NCI-H1417 treated with DMSO at 0.1 percent for 48 hours (cell line): ENCODE results near the gene CHST2.

Experiments used
- DNase-seq: peaks from one replicate; lab custom pipeline; 2025; lab: John Stamatoyannopoulos, UW

CHST2 gene

DNA sequence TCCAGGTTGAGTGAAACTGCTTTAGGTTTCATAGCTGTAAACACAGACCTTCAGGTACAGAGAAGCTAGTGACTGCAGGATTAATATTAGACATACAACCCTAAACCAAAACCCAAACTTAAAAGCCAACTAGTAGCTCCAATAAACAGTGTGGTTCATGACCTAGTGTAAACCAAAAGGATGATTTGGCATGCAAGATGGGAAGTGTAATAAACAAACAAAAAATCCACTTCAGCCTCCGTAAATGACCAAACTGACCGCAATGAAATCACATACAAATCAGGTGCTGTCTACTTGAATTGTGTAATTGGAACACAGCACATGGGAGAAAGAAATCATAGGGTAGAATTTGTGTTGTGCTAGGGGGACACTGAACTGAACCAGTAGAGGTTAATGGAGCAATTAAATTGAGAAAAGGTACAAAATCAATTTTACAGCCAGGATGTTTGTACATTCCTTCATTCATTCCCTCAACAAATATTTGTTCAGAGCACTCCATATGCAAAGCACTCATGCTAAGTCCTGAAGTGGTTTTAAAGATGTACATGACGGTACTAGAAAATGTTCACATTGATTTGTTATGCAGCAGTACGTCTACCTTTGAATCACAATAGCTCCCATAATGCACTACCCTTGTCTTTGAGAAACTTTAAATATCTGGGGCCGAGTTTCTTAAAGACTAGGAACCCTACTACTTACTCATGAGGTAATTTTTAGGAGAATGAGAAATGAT is 21.4 kb upstream of the CHST2 start:
- DNase-seq, result no peak

- DNase-seq, result no peak
Observed at GRCh38 chr3:143099210-143099609, 20.4 kb upstream of the CHST2 start.

DNA sequence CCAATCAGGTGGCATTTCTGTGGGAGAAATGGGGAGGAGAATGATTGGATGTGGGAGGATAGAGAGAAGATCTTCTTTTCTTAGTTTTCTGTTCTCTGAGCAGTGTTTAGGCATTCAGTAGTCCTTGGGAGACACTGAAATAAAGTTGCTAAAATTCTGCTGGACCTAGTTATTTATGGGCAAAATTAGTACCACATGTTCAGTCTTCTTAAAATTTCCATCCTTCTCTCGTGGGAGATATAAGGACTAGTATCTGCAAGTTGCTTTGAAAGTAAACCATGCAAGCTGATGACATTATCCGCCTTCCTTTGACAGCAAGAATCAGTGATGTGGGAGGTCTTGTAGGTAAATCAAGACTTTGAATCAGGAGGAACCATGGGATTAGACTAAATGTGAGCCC is 19.9 kb upstream of the CHST2 start:
- no peak for DNase-seq

DNA sequence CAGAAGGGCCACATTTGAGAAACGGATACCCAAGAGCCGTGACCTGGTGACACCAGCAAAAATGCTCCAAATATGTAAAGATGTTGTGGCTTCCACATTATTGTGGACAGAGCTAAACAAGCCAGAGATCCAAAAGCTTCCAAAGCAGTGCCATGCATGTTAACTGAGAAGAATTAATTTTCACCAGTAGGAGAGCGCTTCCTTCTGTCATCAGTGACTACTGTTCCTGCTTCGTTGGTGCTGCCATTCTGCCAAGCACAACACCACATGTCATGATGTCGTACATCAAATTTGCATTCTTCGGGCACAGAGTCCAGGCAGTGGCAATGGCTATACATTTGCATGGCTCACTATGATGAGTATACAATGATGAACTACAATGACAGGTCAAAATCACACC is 19.1 kb upstream of the CHST2 start:
- DNase-seq, result no peak

DNA sequence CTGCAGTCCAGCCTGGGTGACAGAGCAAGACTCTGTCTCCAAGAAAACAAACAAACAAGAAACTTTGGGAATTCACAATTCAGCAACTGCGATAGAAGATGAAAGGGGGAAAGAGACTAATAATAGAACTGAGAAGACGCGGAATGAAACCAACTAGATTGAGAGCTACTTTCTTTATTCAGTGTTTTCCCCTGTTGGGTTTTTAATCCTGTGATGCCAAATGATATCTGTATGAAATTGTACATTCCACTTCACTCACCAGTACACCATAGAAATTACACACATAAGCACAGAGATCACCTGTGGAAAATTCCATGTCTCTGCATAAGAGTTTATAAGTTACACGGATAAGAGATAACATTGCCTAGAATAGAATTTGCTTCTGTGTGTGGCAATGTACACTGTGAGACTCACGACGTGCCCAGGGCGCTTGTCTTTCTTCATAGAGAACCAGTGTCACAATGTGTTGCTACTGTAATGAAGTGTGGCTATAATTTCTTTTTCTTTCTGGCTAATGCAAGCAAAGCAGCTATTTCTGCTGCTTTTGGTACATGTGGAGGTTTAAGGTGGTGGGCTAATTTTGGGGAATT is 17.7 kb upstream of the CHST2 start:
- no peak for DNase-seq

DNA sequence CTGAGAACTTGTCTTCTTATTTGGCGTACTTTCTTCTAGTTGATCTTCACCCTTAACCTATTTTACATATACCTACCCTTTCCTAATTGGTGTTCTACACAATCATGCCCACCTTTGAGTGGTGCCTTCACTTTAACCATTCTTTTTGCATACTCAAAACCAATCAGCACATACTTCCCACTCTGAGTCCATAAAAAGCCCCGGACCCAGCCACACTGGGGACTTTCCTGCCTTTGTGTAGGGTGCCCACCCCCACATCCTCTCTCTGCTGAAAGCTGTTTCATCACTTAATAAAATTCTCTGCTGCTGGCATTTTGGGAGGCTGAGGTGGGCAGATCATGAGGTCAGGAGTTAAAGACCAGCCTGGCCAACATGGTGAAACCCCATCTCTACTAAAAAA is 15.9 kb upstream of the CHST2 start:
- DNase-seq, result no peak

DNA sequence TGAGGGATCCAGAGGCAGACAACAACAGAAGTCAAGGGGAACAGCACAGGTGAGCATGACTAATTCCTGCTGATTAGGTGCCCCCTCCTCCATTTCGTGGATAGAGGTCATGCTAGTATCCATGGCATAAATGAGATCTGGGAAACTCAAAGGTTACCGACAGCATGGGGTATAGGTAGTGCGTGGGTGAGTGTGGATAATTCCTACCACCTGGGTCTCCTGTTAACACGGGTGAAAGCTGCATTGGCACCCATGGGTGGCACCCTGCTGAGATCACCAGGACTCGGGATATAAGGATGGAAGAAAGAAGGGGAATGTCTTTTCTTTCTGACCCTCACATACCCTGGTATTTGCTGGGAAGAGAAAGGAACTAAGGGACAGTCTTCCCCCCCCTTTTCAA is 14.4 kb upstream of the CHST2 start:
- no peak for DNase-seq

DNA sequence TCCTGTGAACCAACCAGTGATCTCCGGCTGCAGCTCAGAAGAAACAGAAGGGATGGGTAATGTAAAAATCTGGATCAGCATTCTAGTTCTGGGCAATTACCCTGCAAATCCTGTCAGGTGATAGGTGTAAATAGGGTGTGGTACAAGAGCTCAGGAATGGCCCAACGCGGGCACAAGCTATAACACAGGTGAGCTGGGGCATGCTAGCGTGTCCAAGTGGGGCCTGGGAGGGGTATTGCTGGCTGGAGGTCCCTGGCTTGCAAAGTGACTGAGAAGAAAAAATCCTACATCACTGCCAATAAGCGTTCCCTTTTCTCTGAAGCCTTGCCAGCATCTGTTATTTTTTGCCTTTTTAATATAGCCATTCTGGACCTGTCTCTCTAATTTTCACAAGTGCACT is 9.7 kb upstream of the CHST2 start:
- DNase-seq, result no peak

DNA sequence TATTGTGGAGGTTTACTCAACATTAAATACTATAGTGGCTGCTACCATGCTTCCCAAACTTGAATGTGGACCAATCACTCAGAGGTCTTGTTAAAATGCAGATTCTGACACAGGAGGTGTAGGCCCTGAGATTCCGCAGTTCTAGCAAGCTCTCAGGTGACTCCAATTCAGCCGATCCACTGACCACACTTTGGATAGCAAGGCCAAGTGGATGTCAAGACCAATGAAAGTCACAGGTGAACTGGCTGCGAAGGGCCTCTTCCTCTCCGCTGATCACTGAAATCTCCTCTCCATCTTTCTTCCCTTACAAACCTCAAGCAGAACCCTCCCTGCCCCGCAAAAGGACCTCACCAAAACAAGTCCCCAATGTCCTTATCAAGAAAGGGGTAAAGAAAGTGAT is 9.2 kb upstream of the CHST2 start:
- no peak for DNase-seq

GRCh38 chr3:143118630-143119008 is 952 bp upstream of the CHST2 start:
- DNase-seq, result no peak

GRCh38 chr3:143119974-143120715 is 574 bp downstream of the CHST2 start:
- no peak for DNase-seq

DNA sequence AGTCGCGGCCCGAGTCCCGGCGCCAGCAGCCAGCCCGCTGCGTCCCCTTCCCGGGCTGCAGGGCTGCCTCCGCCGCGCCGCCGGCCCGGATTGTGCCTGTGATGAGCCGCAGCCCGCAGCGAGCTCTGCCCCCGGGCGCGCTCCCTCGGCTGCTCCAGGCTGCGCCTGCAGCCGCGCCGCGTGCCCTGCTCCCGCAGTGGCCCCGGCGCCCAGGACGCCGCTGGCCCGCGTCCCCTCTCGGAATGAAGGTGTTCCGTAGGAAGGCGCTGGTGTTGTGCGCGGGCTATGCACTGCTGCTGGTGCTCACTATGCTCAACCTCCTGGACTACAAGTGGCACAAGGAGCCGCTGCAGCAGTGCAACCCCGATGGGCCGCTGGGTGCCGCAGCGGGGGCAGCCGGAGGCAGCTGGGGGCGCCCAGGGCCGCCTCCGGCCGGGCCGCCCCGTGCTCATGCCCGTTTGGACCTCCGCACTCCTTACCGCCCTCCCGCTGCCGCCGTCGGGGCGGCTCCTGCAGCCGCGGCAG is 1.2 kb downstream of the CHST2 start:
- no peak for DNase-seq

GRCh38 chr3:143121241-143122088 is 1.9 kb downstream of the CHST2 start:
- no peak for DNase-seq

GRCh38 chr3:143122089-143122430 is 2.5 kb downstream of the CHST2 start:
- DNase-seq, result no peak

DNA sequence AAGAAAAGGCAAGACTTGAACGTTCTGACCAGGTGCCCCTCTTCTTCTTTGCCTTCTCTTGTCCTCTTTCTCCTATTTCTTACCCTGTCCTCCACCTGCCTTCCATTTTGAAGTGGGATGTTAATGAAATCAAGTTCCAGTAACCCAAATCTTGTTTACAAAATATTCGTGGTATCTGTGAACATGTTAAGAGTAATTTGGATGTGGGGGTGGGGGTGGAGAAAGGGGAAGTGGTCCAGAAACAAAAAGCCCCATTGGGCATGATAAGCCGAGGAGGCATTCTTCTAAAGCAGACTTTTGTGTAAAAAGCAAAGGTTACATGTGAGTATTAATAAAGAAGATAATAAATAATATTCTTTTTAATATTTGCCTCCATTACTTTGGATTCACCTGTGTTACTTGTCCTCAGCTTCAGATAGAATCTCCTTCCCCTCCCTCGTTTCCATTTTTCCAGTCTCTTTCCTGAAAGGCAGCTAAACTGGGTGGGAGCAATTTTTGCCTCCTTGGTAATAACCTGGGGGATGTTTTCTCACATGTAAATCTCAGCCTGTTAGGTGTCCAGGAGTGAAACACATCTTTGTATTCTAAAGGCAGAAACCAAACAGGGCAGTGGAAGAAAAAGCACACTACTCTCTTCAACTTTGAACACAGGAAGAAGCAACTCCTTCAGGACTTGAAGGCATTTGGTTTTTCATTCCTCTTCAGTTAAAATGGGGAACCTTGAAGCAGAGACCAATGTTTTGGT is 3.2 kb downstream of the CHST2 start:
- DNase-seq, result no peak

- DNase-seq, result no peak
Observed at GRCh38 chr3:143123353-143123984, 3.9 kb downstream of the CHST2 start.

- peak; percentile 61 for DNase-seq
Observed at GRCh38 chr3:143124601-143125520, 5.3 kb downstream of the CHST2 start.

DNA sequence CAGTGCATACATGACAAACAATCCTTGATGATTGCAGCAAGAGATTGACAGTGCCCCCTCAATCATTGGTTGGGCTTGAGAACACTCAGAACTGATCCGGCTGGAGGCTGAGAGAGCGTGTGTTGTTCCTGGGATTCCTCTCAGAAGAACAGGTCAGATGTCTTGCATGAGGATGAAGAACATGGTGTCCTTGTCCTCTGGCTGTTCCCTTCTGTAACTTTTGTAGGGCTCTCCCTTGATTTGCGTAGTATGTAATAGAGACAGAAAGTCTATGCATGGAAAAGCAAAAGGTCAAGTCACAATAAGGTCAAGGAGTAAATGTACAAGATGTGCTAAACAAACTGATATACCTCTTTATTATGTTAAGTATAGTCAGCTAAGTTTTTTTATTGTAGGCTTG is 8.2 kb downstream of the CHST2 start:
- no peak for DNase-seq

DNA sequence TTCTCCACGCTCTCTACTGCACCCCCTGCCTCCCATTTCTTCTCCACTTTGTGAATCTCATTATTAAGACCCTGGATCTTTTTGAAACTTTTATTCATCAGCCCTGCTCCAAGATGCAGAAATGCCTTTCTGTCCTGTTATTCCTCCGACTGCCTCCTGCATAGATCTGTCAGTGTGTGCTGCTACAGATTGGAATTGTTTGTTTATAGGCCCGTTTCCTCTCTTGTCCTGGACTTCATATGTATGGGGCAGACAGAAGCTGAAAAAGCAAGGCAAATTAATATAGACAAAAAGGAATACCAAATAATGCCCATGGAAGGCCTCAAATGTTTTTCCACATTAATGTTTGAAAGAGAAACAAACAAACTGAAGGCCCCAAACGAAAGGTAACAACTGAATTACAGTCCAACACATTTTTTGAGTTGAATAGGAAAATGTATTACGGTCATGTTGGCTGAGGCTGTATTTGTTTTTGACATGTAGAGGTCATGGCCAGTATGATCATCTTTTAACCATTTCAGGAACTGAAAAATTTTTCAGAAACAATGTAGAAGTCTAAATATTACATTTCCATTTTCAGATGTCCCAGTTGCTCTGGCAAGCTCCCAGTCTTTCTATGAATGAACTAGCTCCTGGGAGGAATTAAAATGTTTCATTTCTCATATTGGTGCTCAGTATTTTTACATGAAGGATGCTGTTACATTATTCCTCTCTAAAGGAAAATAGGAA is 8.8 kb downstream of the CHST2 start:
- DNase-seq, result no peak
